Measurements from ENCODE around the gene CLDND2.
"Not testable (repeated sequence)": the region's sequence is repeated elsewhere in the genome, so short reads cannot be mapped to it uniquely, and the experiment has no call there.

CLDND2 gene

GRCh38 chr19:51368366-51369282 lies at the start of gene CLDND2:
CLDND2 (minus strand) TSS chr19:51369003; CDS start chr19:51368577, 426 bp downstream.
- Histone ChIP-seq H3K9ac (ENCODE audit: low read length) (peak within 1 kb of the TSS; percentile 64), H3K27me3 (ENCODE audit: control insufficient read depth, insufficient read depth, low read length) (no peaks in the 10 kb centered on the region), H3K4me1 (ENCODE audit: control insufficient read depth, insufficient read depth, low read length) (peaks cover 25% of the 10 kb centered on the region), H3K9me3 (ENCODE audit: control insufficient read depth, low read length) (no peaks in the 10 kb centered on the region), H3K36me3 (ENCODE audit: control insufficient read depth, insufficient read depth, low read length) (no peaks in the 10 kb centered on the region), H3K4me3 (ENCODE audit: low read length) (peak within 1 kb of the TSS; percentile 95)

- Histone ChIP-seq H3K4me3 (ENCODE audit: low read length) (no peak overlapping the region), H3K36me3 (ENCODE audit: control insufficient read depth, insufficient read depth, low read length) (no peaks in the 10 kb centered on the region), H3K4me1 (ENCODE audit: control insufficient read depth, insufficient read depth, low read length) (no peaks in the 10 kb centered on the region), H3K9me3 (ENCODE audit: control insufficient read depth, low read length) (no peaks in the 10 kb centered on the region), H3K9ac (ENCODE audit: low read length) (no peak overlapping the region), H3K27me3 (ENCODE audit: control insufficient read depth, insufficient read depth, low read length) (peaks cover 2% of the 10 kb centered on the region)
These were observed 49.0 kb upstream of the CLDND2 start for GRCh38 chr19:51417810-51418157.

GRCh38 chr19:51417107-51417809 lies 48.5 kb upstream of the CLDND2 start, which contains the start of gene SIGLEC10:
SIGLEC10 (minus strand) TSS chr19:51417642; CDS start chr19:51417581, 61 bp downstream.
- H3K9me3 ChIP-seq (ENCODE audit: control insufficient read depth, low read length) = no peaks in the 10 kb centered on the region
- H3K4me1 ChIP-seq (ENCODE audit: control insufficient read depth, insufficient read depth, low read length) = no peaks in the 10 kb centered on the region
- H3K27me3 ChIP-seq (ENCODE audit: control insufficient read depth, insufficient read depth, low read length) = peaks cover 2% of the 10 kb centered on the region
- no peak within 1 kb of the TSS for H3K4me3 ChIP-seq (ENCODE audit: low read length)
- no peaks in the 10 kb centered on the region for H3K36me3 ChIP-seq (ENCODE audit: control insufficient read depth, insufficient read depth, low read length)
- H3K9ac ChIP-seq (ENCODE audit: low read length) = no peak within 1 kb of the TSS

GRCh38 chr19:51416422-51416821 lies 47.6 kb upstream of the CLDND2 start:
- H3K9ac ChIP-seq (ENCODE audit: low read length); H3K9me3 ChIP-seq (ENCODE audit: control insufficient read depth, low read length); H3K27me3 ChIP-seq (ENCODE audit: control insufficient read depth, insufficient read depth, low read length); H3K4me1 ChIP-seq (ENCODE audit: control insufficient read depth, insufficient read depth, low read length); H3K36me3 ChIP-seq (ENCODE audit: control insufficient read depth, insufficient read depth, low read length); H3K4me3 ChIP-seq (ENCODE audit: low read length): not testable (repeated sequence)

- Histone ChIP-seq H3K9ac (ENCODE audit: low read length) (no peak overlapping the region), H3K9me3 (ENCODE audit: control insufficient read depth, low read length) (no peaks in the 10 kb centered on the region), H3K4me3 (ENCODE audit: low read length) (no peak overlapping the region), H3K4me1 (ENCODE audit: control insufficient read depth, insufficient read depth, low read length) (no peaks in the 10 kb centered on the region), H3K27me3 (ENCODE audit: control insufficient read depth, insufficient read depth, low read length) (peaks cover 2% of the 10 kb centered on the region), H3K36me3 (ENCODE audit: control insufficient read depth, insufficient read depth, low read length) (no peaks in the 10 kb centered on the region)
These were observed 46.4 kb upstream of the CLDND2 start for GRCh38 chr19:51415187-51415586.

GRCh38 chr19:51410950-51411748 lies 42.3 kb upstream of the CLDND2 start:
- H3K9ac ChIP-seq (ENCODE audit: low read length) = no peak overlapping the region
- no peaks in the 10 kb centered on the region for H3K27me3 ChIP-seq (ENCODE audit: control insufficient read depth, insufficient read depth, low read length)
- no peaks in the 10 kb centered on the region for H3K9me3 ChIP-seq (ENCODE audit: control insufficient read depth, low read length)
- no peaks in the 10 kb centered on the region for H3K4me1 ChIP-seq (ENCODE audit: control insufficient read depth, insufficient read depth, low read length)
- H3K4me3 ChIP-seq (ENCODE audit: low read length) = no peak overlapping the region
- no peaks in the 10 kb centered on the region for H3K36me3 ChIP-seq (ENCODE audit: control insufficient read depth, insufficient read depth, low read length)

DNA sequence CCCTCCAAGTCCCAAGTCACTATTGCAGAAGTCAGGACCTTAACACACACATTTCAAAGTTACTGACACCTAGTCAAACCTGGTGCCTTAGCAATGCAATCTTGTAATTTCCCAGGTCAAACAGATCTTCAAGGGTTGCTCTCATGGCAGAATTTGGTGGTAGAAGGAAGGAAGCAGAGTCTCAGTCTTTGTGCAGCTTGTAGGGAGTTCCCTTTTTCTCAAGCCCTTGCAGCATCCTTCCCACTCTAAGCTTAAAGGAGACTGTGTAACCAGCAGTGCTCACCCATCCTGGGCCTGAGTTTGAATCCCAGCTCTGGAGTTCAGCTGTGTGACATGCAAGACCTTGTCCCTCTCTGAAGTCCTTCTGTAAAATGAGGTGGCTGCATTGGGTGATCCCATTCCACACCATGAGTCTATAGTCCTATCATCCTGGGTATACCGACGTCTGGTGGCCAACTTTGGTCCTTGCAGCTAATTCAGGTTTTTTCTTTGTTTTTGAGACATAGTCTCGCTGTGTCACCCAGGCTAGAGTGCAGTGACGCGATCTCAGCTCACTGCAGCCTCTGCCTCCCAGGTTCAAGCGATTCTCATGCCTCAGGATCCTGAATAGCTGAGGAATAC lies 38.8 kb upstream of the CLDND2 start:
- no peaks in the 10 kb centered on the region for H3K27me3 ChIP-seq (ENCODE audit: control insufficient read depth, insufficient read depth, low read length)
- H3K9me3 ChIP-seq (ENCODE audit: control insufficient read depth, low read length) = no peaks in the 10 kb centered on the region
- no peaks in the 10 kb centered on the region for H3K36me3 ChIP-seq (ENCODE audit: control insufficient read depth, insufficient read depth, low read length)
- H3K9ac ChIP-seq (ENCODE audit: low read length) = no peak overlapping the region
- no peaks in the 10 kb centered on the region for H3K4me1 ChIP-seq (ENCODE audit: control insufficient read depth, insufficient read depth, low read length)
- H3K4me3 ChIP-seq (ENCODE audit: low read length) = no peak overlapping the region

DNA sequence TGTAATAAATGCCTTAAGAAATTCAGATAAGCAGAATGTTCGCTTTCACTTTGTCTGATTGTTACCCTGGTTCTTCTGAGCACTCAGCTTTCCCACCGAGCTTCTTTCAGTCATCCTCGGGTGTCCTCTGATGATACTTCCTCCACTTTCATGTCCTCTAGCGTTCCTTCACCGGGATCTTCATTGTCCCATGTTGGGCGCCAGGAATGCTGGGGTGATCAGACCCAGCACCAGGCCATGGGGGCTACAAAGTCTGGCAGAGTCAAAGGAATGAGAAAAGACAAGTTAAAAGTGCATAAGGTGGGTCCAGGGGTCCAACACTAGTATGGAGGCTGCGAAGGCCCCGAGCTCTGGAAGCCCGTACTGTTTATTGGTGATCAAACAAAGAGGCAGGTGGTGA lies 33.3 kb upstream of the CLDND2 start:
- no peak overlapping the region for H3K9ac ChIP-seq (ENCODE audit: low read length)
- H3K4me1 ChIP-seq (ENCODE audit: control insufficient read depth, insufficient read depth, low read length) = no peaks in the 10 kb centered on the region
- no peak overlapping the region for H3K4me3 ChIP-seq (ENCODE audit: low read length)
- no peaks in the 10 kb centered on the region for H3K36me3 ChIP-seq (ENCODE audit: control insufficient read depth, insufficient read depth, low read length)
- H3K9me3 ChIP-seq (ENCODE audit: control insufficient read depth, low read length) = no peaks in the 10 kb centered on the region
- H3K27me3 ChIP-seq (ENCODE audit: control insufficient read depth, insufficient read depth, low read length) = no peaks in the 10 kb centered on the region

- H3K36me3 ChIP-seq (ENCODE audit: control insufficient read depth, insufficient read depth, low read length); H3K9me3 ChIP-seq (ENCODE audit: control insufficient read depth, low read length); H3K9ac ChIP-seq (ENCODE audit: low read length); H3K27me3 ChIP-seq (ENCODE audit: control insufficient read depth, insufficient read depth, low read length); H3K4me3 ChIP-seq (ENCODE audit: low read length); H3K4me1 ChIP-seq (ENCODE audit: control insufficient read depth, insufficient read depth, low read length): not testable (repeated sequence)
These were observed 31.1 kb upstream of the CLDND2 start for GRCh38 chr19:51399936-51400335.

DNA sequence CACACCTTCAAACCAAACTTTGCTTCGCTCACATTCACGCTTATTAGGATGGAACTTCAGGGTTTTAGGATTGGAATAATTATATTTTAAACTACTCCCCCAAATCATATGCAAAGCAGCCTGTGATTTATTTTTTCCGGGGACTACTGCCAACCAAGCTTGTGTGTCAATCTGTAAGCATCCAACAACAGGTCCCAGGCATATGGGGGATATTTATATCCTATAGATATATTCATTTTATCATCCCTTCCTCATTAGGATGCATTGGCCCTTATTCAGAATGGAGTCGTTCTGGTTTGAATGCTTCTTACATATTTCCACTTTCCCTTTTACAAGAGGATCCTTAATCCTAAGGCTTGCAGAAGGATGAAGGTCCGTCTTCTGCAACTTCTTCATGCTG lies 30.4 kb upstream of the CLDND2 start:
- peaks cover 4% of the 10 kb centered on the region for H3K4me1 ChIP-seq (ENCODE audit: control insufficient read depth, insufficient read depth, low read length)
- no peaks in the 10 kb centered on the region for H3K27me3 ChIP-seq (ENCODE audit: control insufficient read depth, insufficient read depth, low read length)
- no peaks in the 10 kb centered on the region for H3K9me3 ChIP-seq (ENCODE audit: control insufficient read depth, low read length)
- no peak overlapping the region for H3K4me3 ChIP-seq (ENCODE audit: low read length)
- no peak overlapping the region for H3K9ac ChIP-seq (ENCODE audit: low read length)
- H3K36me3 ChIP-seq (ENCODE audit: control insufficient read depth, insufficient read depth, low read length) = no peaks in the 10 kb centered on the region

GRCh38 chr19:51398096-51398704 lies 29.4 kb upstream of the CLDND2 start:
- Histone ChIP-seq H3K36me3 (ENCODE audit: control insufficient read depth, insufficient read depth, low read length) (no peaks in the 10 kb centered on the region), H3K9me3 (ENCODE audit: control insufficient read depth, low read length) (no peaks in the 10 kb centered on the region), H3K27me3 (ENCODE audit: control insufficient read depth, insufficient read depth, low read length) (no peaks in the 10 kb centered on the region), H3K4me1 (ENCODE audit: control insufficient read depth, insufficient read depth, low read length) (peaks cover 9% of the 10 kb centered on the region), H3K4me3 (ENCODE audit: low read length) (no peak overlapping the region), H3K9ac (ENCODE audit: low read length) (no peak overlapping the region)
